Melanocyte of skin (primary cell): ENCODE results near the gene GRK2. TPM values are rescaled to one million over a fixed set of nuclear protein-coding genes. Genes with fewer than 3 reads are reported as not detected.

Experiments used
- total RNA-seq, 2 donors: library from RNA; depleted of rRNA; stranded (reverse); fragments of >200 nt; gene quantifications; 2 replicates each; pipeline ENCODE4 v1.2.3, GENCODE V29; 2012

Gene GRK2
- total RNA-seq, result 10 to 100 TPM; 32.3 to 42.0 TPM

GRCh38 chr11:67266449-67267187 lies at the start of gene GRK2:
GRK2 (plus strand) TSS chr11:67266473; CDS start chr11:67266700, 227 bp downstream.

GRCh38 chr11:67289226-67289650 lies 23.0 kb downstream of the GRK2 start, which contains the start of gene ANKRD13D:
ANKRD13D (plus strand) TSS chr11:67289303; CDS start chr11:67289461, 158 bp downstream.

GRCh38 chr11:67303132-67303834 lies 37.0 kb downstream of the GRK2 start, which contains the start of gene SSH3:
SSH3 (plus strand) TSS chr11:67303530; CDS start chr11:67303626, 96 bp downstream.

Other genes starting within 250 kb of the GRK2 start
- not detected for gene SYT12, start 243.3 kb upstream of the GRK2 start, total RNA-seq
- 1 to 10 TPM; 2.3 to 4.1 TPM for gene RHOD, start 209.6 kb upstream of the GRK2 start, total RNA-seq
- gene KDM2A, start 147.2 kb upstream of the GRK2 start, total RNA-seq, result 10 to 100 TPM; 36.1 to 36.6 TPM
- 10 to 100 TPM; 43.7 to 44.3 TPM for gene ANKRD13D, start 22.8 kb downstream of the GRK2 start, total RNA-seq
- 10 to 100 TPM; 11.7 to 14.8 TPM for gene SSH3, start 37.1 kb downstream of the GRK2 start, total RNA-seq
- 10 to 100 TPM; 18.3 to 22.4 TPM for gene POLD4, start 87.1 kb downstream of the GRK2 start, total RNA-seq
- gene CLCF1, start 107.1 kb downstream of the GRK2 start, total RNA-seq, result under 1 TPM; 0.33 to 0.34 TPM
- 10 to 100 TPM; 10.7 to 11.0 TPM for gene RAD9A, start 125.5 kb downstream of the GRK2 start, total RNA-seq
- gene PPP1CA, start 135.4 kb downstream of the GRK2 start, total RNA-seq, result 100 to 1,000 TPM; 176 to 244 TPM
- not detected for gene TBC1D10C, start 137.6 kb downstream of the GRK2 start, total RNA-seq
- gene CARNS1, start 149.2 kb downstream of the GRK2 start, total RNA-seq, result under 1 TPM in 1 of 2 donors, not detected in 1; under 0.01 TPM
- gene RPS6KB2, start 162.0 kb downstream of the GRK2 start, total RNA-seq, result 10 to 100 TPM; 33.3 to 37.5 TPM
- 1 to 10 TPM in 1 of 2 donors, under 1 TPM in 1; 0.33 to 1.0 TPM for gene PTPRCAP, start 171.2 kb downstream of the GRK2 start, total RNA-seq
- 100 to 1,000 TPM; 120 to 134 TPM for gene CORO1B, start 177.0 kb downstream of the GRK2 start, total RNA-seq
- gene GPR152, start 186.3 kb downstream of the GRK2 start, total RNA-seq, result not detected
- not detected for gene CABP4, start 188.9 kb downstream of the GRK2 start, total RNA-seq
- gene TMEM134, start 202.8 kb downstream of the GRK2 start, total RNA-seq, result 10 to 100 TPM; 19.0 to 26.8 TPM
- gene AIP, start 216.6 kb downstream of the GRK2 start, total RNA-seq, result 10 to 100 TPM; 52.3 to 81.6 TPM
- 10 to 100 TPM; 14.0 to 15.8 TPM for gene PITPNM1, start 238.9 kb downstream of the GRK2 start, total RNA-seq
- 10 to 100 TPM; 14.5 to 19.3 TPM for gene CDK2AP2, start 241.7 kb downstream of the GRK2 start, total RNA-seq